HepG2 (cell line): Measurements from ENCODE around the gene URGCP. TPM values are rescaled to one million over a fixed set of nuclear protein-coding genes. Genes with fewer than 3 reads are reported as not detected.

Experiments used
- ATAC-seq: fragments of 200-7000 bp; cut with Tn5 transposase; 3 replicates; pipeline ENCODE4 v1.9.1; 2020; ENCODE audit warnings: mild to moderate bottlenecking, moderate library complexity
- BruUV-seq: library from RNA; stranded (reverse); fragments of 400-500 nt; replicated peaks from 2 replicates; lab custom pipeline; 2021; lab: Mats Ljungman, UMichigan
- CTCF ChIA-PET: fragments of 300-600 bp; formaldehyde crosslinking; extraction: SDS; loops from one replicate; lab custom pipeline; 2021; ENCODE audit warnings: low total read pairs, inconsistent platforms, low intra/inter-chr PET ratio; lab: Yijun Ruan, JAX
- POLR2A ChIA-PET: fragments of 350-600 bp; sonication (Branson Sonifier 250); formaldehyde crosslinking; loops from one replicate; lab custom pipeline; 2020; ENCODE audit warnings: antibody characterized with exemption, inconsistent platforms; lab: Yijun Ruan, JAX
- DNase-seq: peaks from one replicate; pipeline ENCODE4 v3.0.0-alpha.2; 2015; ENCODE audit warnings: low spot score
- FAIRE-seq: peaks from 3 replicates; lab custom pipeline; 2011; peaks lifted over from hg19 to GRCh38; lab: Jason Lieb, UNC
- H2AFZ ChIP-seq: one replicate; pipeline ENCODE4 v1.6.1; 2011; ENCODE audit warnings: low read length, inconsistent platforms
- H3K27ac ChIP-seq: fragments of 300-600 bp; 3 replicates; pipeline ENCODE4 v1.8.0; 2011; ENCODE audit warnings: mixed run types, mild to moderate bottlenecking, mixed read lengths, low read length, inconsistent platforms; ENCODE audit not compliant: insufficient read depth; ENCODE audit errors: extremely low read length
- H3K27me3 ChIP-seq, 2 experiments: fragments of 200-600 bp in 1 of 2; 2 replicates in 1 of 2; 3 replicates in 1 of 2; pipeline versions ENCODE4 v1.6.0 to v1.8.0; 2011; ENCODE audit warnings: low read length in 2 of 2, mild to moderate bottlenecking in 2 of 2, moderate library complexity in 2 of 2, inconsistent platforms in 1 of 2; ENCODE audit not compliant: insufficient read depth in 2 of 2, control insufficient read depth in 1 of 2
- H3K36me3 ChIP-seq, 2 experiments: fragments of 200-600 bp in 1 of 2; replicated peaks in 1 of 2; 2 replicates in 1 of 2; 3 replicates in 1 of 2; pipeline versions ENCODE4 v1.5.1 to v1.8.0; 2011; ENCODE audit warnings: low read length in 2 of 2, inconsistent platforms in 1 of 2; ENCODE audit not compliant: insufficient read depth in 2 of 2, control insufficient read depth in 1 of 2
- H3K4me1 ChIP-seq: 2 replicates; pipeline ENCODE4 v1.5.1; 2012; ENCODE audit warnings: low read length, inconsistent platforms; ENCODE audit not compliant: insufficient read depth
- H3K4me2 ChIP-seq: 2 replicates; pipeline ENCODE4 v1.6.0; 2011; ENCODE audit warnings: low read depth, low read length, inconsistent platforms
- H3K4me3 ChIP-seq, 3 experiments: fragments of 200-600 bp in 1 of 3; sonication (generic), shearing (Covaris generic) in 1 of 3; replicated peaks in 1 of 3; 2 replicates each; pipeline ENCODE4 v1.5.1; 2011 to 2016; ENCODE audit warnings: low read length in 3 of 3, inconsistent platforms in 2 of 3, low read depth in 2 of 3, mild to moderate bottlenecking in 2 of 3, control low read depth in 1 of 3, mixed read lengths in 1 of 3; ENCODE audit not compliant: insufficient read depth in 1 of 3
- H3K79me2 ChIP-seq: one replicate; pipeline ENCODE4 v1.6.1; 2011; ENCODE audit warnings: low read length, inconsistent platforms; ENCODE audit not compliant: insufficient read depth
- H3K9ac ChIP-seq: 2 replicates; pipeline ENCODE4 v1.6.0; 2011; ENCODE audit warnings: mild to moderate bottlenecking, low read depth, low read length, inconsistent platforms; ENCODE audit not compliant: insufficient read depth
- H3K9me3 ChIP-seq: 2 replicates; pipeline ENCODE4 v1.5.1; 2012; ENCODE audit warnings: mild to moderate bottlenecking, low read length
- H4K20me1 ChIP-seq: 2 replicates; pipeline ENCODE4 v1.6.0; 2011; ENCODE audit warnings: inconsistent platforms, mild to moderate bottlenecking, low read length, moderate library complexity; ENCODE audit not compliant: insufficient read depth
- AGO2 ChIP-seq: fragments of 200-400 bp; formaldehyde crosslinking; optimal IDR thresholded peaks from 2 replicates; pipeline ENCODE3; 2017; ENCODE audit warnings: mild to moderate bottlenecking, low read depth, low read length, moderate library complexity
- CSRNP1 ChIP-seq: sonication (generic); formaldehyde crosslinking; IDR thresholded peaks from 2 replicates; pipeline ENCODE4 v1.8.1; 2023; ENCODE audit warnings: mild to moderate bottlenecking, missing genetic modification reagents
- DZIP1 ChIP-seq: sonication (generic); formaldehyde crosslinking; IDR thresholded peaks from 2 replicates; pipeline ENCODE4 v1.5.0; 2020; ENCODE audit warnings: mild to moderate bottlenecking, missing genetic modification reagents
- EEA1 ChIP-seq: sonication (generic); formaldehyde crosslinking; IDR thresholded peaks from 2 replicates; pipeline ENCODE4 v1.5.1; 2020; ENCODE audit warnings: mild to moderate bottlenecking, missing genetic modification reagents, borderline replicate concordance
- ELF1 ChIP-seq: sonication (generic); formaldehyde crosslinking; IDR thresholded peaks from 2 replicates; pipeline ENCODE4 v1.4.0; 2020; ENCODE audit warnings: missing genetic modification reagents
- FOSL2 ChIP-seq: sonication (generic); formaldehyde crosslinking; IDR thresholded peaks from 2 replicates; pipeline ENCODE4 v1.4.0; 2020; ENCODE audit warnings: missing genetic modification reagents
- HDAC1 ChIP-seq: sonication (generic); formaldehyde crosslinking; IDR thresholded peaks from 2 replicates; pipeline ENCODE4 v1.5.1; 2020; ENCODE audit warnings: mild to moderate bottlenecking, missing genetic modification reagents
- IRX3 ChIP-seq: sonication (generic); formaldehyde crosslinking; IDR thresholded peaks from 2 replicates; pipeline ENCODE4 v1.8.1; 2023; ENCODE audit warnings: mild to moderate bottlenecking, low read depth, missing genetic modification reagents, borderline replicate concordance
- MATR3 ChIP-seq: sonication (generic); formaldehyde crosslinking; IDR thresholded peaks from 2 replicates; pipeline ENCODE4 v1.4.0; 2020; ENCODE audit warnings: missing genetic modification reagents
- RBAK ChIP-seq: sonication (generic); formaldehyde crosslinking; IDR thresholded peaks from 2 replicates; pipeline ENCODE4 v1.5.1; 2020; ENCODE audit warnings: mild to moderate bottlenecking, missing genetic modification reagents
- SMC3 ChIP-seq: IDR thresholded peaks from 2 replicates; pipeline ENCODE4 v1.6.1; 2011; ENCODE audit warnings: low read length, improper control_type of control experiment
- TAF15 ChIP-seq: fragments of 200-400 bp; formaldehyde crosslinking; IDR thresholded peaks from one replicate; pipeline ENCODE4 v1.6.1; 2018; ENCODE audit warnings: mild to moderate bottlenecking, low read depth, low read length; ENCODE audit not compliant: poor library complexity, severe bottlenecking
- ZBTB3 ChIP-seq: sonication (generic); formaldehyde crosslinking; IDR thresholded peaks from 2 replicates; pipeline ENCODE4 v1.4.0; 2020; ENCODE audit warnings: low read depth, mild to moderate bottlenecking, moderate library complexity, missing genetic modification reagents, borderline replicate concordance
- ZBTB46 ChIP-seq: sonication (generic); formaldehyde crosslinking; IDR thresholded peaks from 2 replicates; pipeline ENCODE4 v1.4.0; 2020; ENCODE audit warnings: mild to moderate bottlenecking, missing genetic modification reagents, borderline replicate concordance
- ZEB1 ChIP-seq: IDR thresholded peaks from 2 replicates; pipeline ENCODE4 v1.6.1; 2012; ENCODE audit warnings: mild to moderate bottlenecking, low read depth, inconsistent platforms; ENCODE audit not compliant: insufficient replicate concordance
- ZNF354B ChIP-seq: sonication (generic); formaldehyde crosslinking; IDR thresholded peaks from 2 replicates; pipeline ENCODE4 v1.8.0; 2022; ENCODE audit warnings: mild to moderate bottlenecking, missing genetic modification reagents
- ZNF660 ChIP-seq: sonication (generic); formaldehyde crosslinking; IDR thresholded peaks from 2 replicates; pipeline ENCODE4 v1.5.1; 2020; ENCODE audit warnings: mild to moderate bottlenecking, low read depth, missing genetic modification reagents, borderline replicate concordance
- WGBS: methylation state at CpG from one replicate; pipeline ENCODE4 v1.1.6; 2017; ENCODE audit warnings: low lambda C conversion rate; 5-methylcytosine and 5-hydroxymethylcytosine counted together
- in situ Hi-C: cut with HindIII; loops from 2 replicates; pipeline ENCODE4 v1.10.0; 2017; ENCODE audit warnings: low pct_unique_long_range_greater_than_20kb; ENCODE audit not compliant: extremely low pct_ligation_motif_present
- intact Hi-C: fragments of 100-400 bp; cut with micrococcal nuclease; formaldehyde crosslinking; loops from one replicate; pipeline ENCODE4 v1.10.0; 2022; ENCODE audit not compliant: unreplicated experiment
- polyA plus RNA-seq, 8 experiments: library from polyadenylated mRNA; depleted of rRNA in 3 of 8; stranded (reverse) in 7 of 8; unstranded in 1 of 8; fragments of >200 nt; fragmentation: Illumina TruSeq in 4 of 8; extraction: Trizol in 4 of 8; gene quantifications; 2 replicates each; pipeline versions ENCODE4 v1.2.1 to v1.2.3, GENCODE V29; 2011 to 2016; ENCODE audit warnings: low read depth in 4 of 8, missing spikeins in 1 of 8, mixed read lengths in 1 of 8; ENCODE audit not compliant: insufficient read depth in 1 of 8
- total RNA-seq, 5 experiments: library from RNA; depleted of rRNA; stranded (reverse); fragments of >200 nt; fragmentation: Illumina TruSeq; extraction: Trizol; gene quantifications; 2 replicates each; pipeline ENCODE4 v1.2.3, GENCODE V29; 2016; ENCODE audit warnings: low read depth in 1 of 5

The URGCP gene
- total and polyA plus RNA-seq, 2 of the 13 experiments (the other 11 are each of a cell fraction or from before 2014, with no cell fraction given), result 22.3 to 25.8 TPM

GRCh38 chr7:43876241-43876640 is 30.2 kb downstream of the URGCP start (continued):
- TF ChIP-seq DZIP1 (CRISPR knock-in tag), result no peak
- TF ChIP-seq IRX3 (CRISPR knock-in tag), result no peak
- no peak for TF ChIP-seq ZNF354B (CRISPR knock-in tag)
- TF ChIP-seq MATR3 (CRISPR knock-in tag), result no peak
- TF ChIP-seq ELF1 (CRISPR knock-in tag), result no peak
- no peak for TF ChIP-seq SMC3
- TF ChIP-seq ZBTB46, result no peak
- TF ChIP-seq HDAC1 (CRISPR knock-in tag), result no peak
- TF ChIP-seq RBAK (CRISPR knock-in tag), result no peak

- intact Hi-C loops (no loop called here), in situ Hi-C loops (no loop called here)
- Histone ChIP-seq H3K4me3 (no peak overlapping the region), H4K20me1 (no peaks in the 10 kb centered on the region), H3K27ac (no peak overlapping the region), H3K79me2 (peaks cover 5% of the 10 kb centered on the region), H3K4me2 (no peak overlapping the region), H3K27me3 (no peaks in the 10 kb centered on the region; a peak in 1 of 5 replicates), H3K36me3 (peaks cover 11 to 32% of the 10 kb centered on the region in 2 experiments), H3K4me1 (peaks cover 12% of the 10 kb centered on the region), H2AFZ (no peak overlapping the region), H3K9ac (no peak overlapping the region), H3K9me3 (no peaks in the 10 kb centered on the region)
- TF ChIP-seq FOSL2 (CRISPR knock-in tag), result peak; percentile 25; the same call in 1 of the 2 replicates
- TF ChIP-seq EEA1 (CRISPR knock-in tag), result no peak
- peak; percentile 43 for TF ChIP-seq AGO2
- TF ChIP-seq ZNF660 (CRISPR knock-in tag), result no peak
- no peak for TF ChIP-seq TAF15
- no peak for TF ChIP-seq ZBTB3 (CRISPR knock-in tag)
- no peak for TF ChIP-seq ZEB1
- TF ChIP-seq CSRNP1 (CRISPR knock-in tag), result no peak
- BruUV-seq, result no TSS peak
- ChIA-PET CTCF (no interaction called here), POLR2A (interaction anchor here (1.2 kb wide), 1 partner anchor 32 kb away, joined by 3 read pairs; no protein-coding TSS in a partner anchor)
- WGBS, result 93% methylated on average over 5 of the region's 5 CpGs
- no peak for FAIRE-seq
- DNase-seq, result no peak
- no peak for ATAC-seq
Observed at GRCh38 chr7:43873300-43873699, 33.1 kb downstream of the URGCP start.
